Activated CD4-positive, alpha-beta T cell treated with anti-CD3 and anti-CD28 coated beads, Interleukin-2, amount 50 U/mL, for 24 hours (primary cell): ENCODE data around the gene NECAB3.

Source experiments
- DNase-seq, 2 donors: peaks; one replicate each; pipeline ENCODE4 v3.0.0-alpha.2; 2020; ENCODE audit warnings: low read depth in 1 of 2, low spot score in 1 of 2

Gene NECAB3

DNA sequence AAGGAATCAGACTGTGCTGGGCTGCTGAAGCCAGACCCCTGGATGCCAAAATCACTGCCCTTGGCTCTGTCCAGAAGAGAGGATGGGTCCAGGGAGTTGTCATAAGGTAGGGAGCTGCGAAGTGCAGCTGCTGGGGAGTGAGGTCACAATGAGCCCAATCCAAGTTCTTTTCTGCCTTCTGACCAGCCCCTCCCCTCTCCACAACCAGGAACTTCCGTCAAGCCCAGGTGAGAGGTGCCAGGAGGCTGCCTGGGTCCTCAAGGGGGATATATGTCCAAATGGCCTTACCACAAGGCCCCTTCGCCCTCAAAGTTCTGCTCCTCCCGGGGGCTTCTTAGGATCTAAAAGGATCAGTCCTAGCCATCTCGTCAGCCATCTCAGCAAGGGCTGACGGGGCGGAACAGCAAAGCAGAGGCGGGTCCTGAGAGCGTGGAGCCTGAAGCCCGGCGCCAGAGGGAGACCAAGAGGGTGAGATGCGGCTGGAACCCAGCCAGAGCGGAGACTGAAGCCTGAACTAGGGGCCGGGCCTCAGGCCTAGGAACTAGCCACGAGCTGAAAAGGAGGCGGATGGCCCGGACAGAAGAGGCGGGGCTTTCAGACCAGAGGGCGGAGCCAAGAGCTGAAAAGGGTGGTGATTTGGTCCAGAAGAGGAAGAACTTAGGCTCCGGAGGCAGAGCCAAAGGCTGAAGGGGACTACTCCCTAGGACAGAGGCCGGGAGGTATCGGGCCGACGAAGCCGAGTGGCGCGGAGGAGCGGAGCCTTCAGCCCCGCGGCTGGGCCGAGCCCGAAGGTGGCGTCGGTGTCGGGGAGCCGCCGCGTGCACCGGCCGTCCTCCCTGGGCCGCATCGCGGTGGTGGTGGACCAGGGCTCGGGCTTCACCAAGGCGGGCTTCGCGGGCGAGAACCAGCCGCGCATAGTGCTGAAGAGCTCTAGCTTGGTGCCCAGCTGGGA lies 7.7 kb downstream of the NECAB3 start, which contains the start of gene ACTL10:
ACTL10 (plus strand) TSS at position 651 of the 952 bp plus-strand sequence. CDS start 555 bp downstream, outside the sequence.
- DNase-seq = peak; percentile 63 to 84

GRCh38 chr20:33664762-33665144 lies 9.5 kb downstream of the NECAB3 start:
- DNase-seq = no peak

- no peak for DNase-seq
Measured at GRCh38 chr20:33664085-33664761, 10.0 kb downstream of the NECAB3 start.

DNA sequence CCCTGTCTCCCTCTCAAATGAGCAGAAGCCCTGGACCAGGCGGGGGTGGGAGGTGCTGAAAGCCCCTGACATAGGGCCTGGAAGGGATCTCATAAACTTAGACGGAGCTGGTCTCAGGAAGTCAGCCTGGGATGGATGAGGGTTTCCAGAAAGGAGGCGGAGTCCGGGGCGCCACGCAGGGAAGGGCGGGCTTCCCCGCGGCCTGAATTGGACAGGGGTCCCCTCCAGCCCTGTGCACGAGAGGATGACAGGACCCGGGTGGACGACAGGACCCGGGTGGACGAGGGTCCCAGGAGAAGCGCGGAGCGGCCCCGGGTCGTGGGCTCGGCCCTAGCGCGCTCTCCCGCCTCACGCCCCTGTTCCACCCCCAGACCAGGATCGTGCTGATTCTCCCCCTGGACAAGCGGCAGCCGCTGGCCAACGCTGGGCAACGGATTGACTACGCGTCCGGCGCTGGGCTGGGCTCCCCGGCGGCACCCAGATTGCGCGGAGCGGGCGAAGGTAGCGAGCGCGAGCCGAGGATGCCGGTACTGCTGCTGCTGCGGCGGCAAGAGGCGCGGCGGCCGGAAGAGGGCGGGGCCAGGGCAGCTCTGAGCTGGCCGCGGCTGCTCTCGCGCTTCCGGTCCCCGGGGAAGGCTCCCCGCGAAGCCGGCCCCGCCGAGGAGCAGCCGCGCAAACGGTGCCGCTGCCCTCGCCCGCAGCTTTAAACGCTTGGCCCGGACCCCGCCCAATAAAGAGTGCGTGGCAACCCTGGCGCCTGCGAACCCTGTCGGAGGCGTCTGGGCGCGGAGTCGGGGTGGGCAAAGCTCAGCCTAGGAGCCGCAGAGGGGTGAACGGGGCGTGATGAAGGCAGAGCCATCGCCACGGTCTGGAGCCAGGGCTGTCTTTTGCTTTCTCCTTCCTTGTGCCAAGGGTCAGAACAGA lies 10.8 kb downstream of the NECAB3 start:
- DNase-seq = peak; percentile 64 to 74

- no peak for DNase-seq
Measured at GRCh38 chr20:33662172-33662571, 12.1 kb downstream of the NECAB3 start, which contains the start of gene C20orf144. C20orf144 (plus strand) TSS chr20:33662327; CDS start chr20:33662346, 19 bp downstream.

DNA sequence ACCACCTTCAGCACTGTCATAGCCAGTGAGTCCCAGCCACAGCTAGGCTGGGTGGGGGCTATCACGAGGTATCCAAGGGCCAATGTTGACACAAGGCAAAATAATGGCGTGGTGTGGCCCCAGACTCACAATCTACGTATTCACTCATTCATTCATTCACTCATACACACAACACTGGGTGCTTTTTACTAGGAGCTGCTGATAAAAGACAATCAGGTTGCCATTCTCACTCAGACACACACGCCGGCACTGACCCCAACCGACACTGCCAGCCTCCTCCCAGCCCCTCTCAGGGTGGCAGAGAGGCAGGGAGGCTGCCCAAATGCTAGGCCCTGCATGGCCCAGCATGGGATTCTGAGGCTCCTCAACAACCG lies 13.6 kb downstream of the NECAB3 start:
- DNase-seq = no peak

DNA sequence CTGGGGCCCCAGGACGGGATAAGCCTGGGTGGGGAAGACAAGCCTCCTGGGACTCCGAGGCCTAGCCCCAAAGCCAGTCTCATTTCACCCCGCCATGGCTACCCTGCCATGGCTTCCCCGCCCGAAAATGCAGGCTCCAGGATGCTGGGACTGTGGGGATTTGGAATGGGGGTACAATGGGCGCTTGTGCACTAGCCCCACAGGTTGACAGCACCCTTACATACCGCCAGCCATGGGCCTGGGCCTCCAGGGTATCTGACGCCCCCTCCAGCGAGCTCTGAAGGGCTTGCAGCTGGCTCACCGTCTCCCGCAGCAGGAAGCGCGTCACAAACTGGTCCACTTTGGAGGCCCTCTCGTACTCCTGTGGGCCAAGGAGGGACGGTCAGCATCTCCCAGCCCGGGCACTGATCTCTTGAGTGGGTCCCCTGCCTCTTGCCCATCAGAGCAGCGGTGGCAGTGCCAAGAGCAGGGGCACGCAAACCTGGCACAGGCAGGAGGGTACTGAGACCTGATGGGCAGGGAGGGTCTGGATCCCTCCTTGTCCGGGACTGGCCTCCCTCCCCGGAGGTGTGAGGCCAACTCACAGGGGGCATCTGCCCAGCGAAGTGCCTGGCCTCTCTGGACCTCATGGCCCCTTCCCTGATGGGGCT lies 14.1 kb downstream of the NECAB3 start:
- no peak for DNase-seq

DNA sequence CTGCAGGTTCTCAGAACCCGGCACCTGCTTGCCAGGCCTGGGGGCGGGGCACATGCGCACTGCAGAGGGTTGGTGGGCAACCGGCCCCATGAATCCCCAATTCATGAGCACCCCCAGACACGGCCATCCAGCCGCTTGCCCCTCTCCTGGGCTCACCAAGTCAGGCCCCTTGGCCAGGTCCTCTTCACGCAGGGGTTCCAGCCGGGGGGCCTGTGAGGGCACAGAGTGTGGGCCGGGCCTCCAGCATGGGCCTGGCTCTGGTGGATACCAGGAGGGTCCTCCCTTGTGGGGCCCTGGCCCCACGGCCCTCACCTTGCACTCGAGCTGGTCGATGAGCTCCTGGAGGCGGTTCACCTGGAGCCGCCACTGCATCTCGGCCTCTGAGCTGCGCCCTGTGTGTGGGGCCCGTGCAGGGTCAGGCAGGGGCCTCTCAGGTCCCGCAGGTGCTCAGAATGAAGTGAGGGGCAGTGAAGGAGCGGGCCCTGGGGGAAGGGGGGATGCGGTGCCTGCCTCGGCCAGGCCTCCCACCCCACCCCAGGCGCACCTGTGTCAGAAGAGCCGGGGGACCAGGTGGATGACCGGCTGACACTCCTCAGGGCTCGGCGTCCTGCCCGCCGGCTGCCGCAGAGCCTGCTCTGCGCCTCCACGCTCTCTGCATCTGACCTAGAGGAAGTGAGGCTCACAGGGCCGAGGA lies 14.7 kb downstream of the NECAB3 start:
- DNase-seq = no peak

- no peak for DNase-seq
Measured at GRCh38 chr20:33658929-33659328, 15.3 kb downstream of the NECAB3 start.

DNA sequence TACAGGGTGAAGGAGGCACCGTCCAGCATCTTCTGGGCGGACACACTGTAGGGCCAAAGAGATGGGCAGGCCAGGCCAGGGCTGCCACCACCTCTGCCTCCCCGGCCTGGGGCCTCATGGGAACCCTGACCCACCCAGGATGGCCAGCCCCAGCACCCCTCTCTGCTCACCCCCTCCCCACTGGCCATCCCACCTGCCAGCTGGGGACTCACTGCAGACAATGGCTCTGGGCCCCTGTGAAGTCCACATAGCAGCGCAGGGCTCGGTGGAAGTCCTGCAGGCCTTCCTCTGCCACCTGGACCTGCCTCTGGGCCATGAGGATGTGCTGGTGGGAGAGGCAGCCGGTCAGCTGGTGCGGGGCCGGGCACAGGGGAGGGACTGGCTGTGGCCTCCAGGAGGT lies 15.7 kb downstream of the NECAB3 start:
- no peak for DNase-seq

DNA sequence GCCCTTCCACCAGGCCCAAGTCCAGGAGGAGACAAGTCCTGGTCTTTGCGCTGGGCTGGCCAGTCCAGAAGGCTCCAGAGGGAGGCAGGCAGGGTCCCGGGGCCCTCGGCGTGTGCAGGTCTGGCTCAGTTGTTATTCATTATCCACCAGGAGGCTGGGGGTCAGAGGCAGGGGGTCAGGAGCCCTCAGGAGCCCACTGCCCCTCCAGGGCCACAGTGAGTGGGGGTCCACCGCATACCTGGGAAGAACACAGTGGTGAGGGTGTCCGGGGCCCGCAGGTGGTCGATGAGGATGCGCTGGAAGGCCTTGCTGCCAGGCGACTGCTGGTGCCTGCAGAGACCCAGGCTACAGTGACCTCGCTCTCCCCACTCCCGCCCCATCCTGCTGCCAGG lies 16.5 kb downstream of the NECAB3 start:
- no peak for DNase-seq

DNA sequence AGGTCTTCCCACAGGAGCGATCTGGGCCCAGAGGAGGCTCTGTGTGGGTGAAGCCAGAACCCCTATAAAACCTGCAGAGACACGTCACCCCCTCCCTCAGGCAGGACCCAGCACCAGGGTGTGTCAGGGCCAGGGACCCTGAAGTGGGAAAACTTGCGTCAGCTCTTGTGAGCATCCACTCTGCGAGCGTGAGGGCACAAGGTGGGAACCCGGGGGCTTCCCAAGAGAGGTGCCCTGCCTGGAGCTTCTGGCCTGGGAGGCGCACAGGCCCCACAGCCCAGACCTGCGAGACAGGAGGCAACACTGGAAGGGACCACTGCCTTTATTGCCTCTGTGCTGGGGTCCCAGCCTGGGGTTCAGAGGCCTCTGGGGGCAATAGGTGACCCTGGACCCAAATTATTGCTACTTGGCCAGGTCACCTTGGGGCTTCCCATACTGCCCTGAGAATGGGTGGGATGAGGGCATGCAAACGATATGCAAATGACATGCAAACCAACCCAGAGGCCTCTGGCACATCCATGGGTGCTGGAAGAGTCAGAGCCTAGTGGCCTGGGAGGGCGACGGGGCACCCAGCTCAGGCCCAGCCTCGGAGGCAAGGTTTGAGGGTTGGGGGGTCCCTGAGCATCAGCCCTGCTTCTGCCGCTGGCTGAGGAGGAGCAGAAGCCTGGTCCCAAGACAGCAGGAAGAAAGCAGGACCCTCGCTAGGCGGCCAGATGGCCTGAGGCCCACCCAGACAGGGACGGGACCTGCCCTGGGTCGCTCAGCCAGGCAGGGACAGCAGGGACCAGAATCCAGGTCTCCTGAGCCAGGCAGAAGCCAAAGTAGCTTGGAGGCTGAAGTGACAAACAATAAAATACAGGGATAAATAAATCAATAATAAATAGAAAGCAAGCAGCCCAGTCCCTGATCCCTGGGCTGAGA lies 17.2 kb downstream of the NECAB3 start:
- no peak for DNase-seq

DNA sequence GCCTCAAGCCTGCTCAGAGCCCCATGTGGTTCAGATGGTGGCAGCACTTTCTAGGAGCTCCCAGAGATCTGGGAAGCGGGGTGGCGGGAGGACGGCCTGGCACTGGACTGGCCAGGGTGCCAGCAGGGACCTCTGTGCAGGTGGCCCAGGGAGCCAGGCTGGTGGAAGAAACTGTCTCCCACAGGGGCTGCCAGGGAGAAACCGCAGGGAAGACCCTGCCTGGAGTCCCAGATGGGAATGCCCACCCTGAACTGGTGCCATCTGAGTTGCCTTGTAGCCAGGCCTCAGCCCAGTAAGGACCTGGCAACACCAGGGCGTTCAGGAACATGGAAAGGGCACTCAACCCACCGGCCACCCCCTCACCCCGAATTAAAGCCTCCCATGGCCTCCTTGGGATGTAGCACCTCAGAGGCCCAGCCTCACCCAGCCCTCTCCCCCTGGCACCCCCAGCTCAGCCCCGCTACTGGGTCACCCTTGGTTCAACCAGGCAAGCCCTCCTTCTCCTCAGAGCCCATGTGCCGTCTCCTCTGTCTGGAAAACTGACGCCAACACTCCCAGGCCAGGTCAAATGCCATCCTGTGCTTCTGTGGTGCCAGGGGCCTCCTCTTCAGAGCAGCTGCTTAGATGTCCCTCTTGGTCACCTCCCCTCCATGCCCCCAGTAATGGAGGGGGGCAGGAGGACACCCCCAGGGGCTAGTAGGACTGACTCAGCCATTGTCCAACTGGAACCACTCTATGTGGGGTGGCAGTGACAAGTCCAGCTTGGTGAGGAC lies 18.0 kb downstream of the NECAB3 start:
- DNase-seq = no peak

- no peak for DNase-seq
Measured at GRCh38 chr20:33655164-33655563, 19.1 kb downstream of the NECAB3 start.

DNA sequence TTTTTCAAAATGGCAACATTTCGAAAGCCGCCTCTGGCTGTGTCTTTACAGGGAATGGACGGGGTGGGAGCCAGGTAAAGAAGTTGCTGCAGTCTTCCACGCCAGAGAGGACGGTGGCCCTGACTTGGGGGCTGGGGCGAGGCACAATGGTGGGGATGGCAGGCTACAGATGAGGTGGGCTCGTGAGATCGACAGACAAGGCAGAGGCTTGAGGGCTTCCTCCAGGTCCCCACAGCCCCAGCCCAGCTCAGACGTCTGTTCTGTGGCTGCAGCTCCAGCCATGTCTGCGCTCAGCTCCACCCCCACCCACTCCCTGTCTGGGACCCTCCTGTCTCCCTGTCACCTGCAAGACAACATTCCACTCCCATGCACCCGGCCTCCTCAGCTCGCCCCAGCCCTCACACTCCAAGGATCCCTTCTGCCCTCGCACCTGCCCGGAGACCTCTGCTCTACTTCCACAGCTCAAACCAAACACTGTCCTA lies 19.5 kb downstream of the NECAB3 start:
- no peak for DNase-seq

DNA sequence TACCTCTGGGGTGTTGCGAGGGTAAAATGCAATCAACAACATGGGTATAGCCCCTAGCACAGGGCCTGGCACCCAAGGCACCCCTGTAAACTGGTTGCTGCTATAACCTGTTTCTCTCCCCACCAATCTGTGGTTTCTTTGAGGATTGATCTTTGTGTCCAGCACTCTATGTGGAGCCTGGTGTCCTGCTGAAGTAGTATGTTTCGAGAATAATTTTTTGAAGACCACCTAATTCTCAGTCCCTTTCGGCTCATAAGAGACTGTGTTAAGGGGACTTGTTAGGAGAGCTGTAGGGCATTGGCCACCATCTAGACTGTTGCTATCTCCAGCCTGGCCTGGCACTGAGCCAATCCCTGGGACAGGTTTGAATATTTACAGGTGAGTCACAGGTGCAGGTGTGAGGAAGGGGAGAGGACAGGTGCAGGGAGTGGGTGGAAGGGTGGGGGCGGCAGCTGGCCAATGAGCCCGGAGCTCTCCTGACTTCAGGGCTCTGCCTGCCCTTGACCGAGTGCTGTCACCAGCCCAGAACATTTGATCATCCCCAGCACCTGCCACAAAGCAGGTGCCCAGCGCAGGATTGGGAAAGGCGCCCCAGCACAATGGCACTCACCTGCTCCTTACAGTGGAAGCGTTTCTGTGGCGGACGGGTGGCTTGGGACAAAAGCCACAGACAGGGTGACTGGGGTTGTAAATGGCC lies 20.2 kb downstream of the NECAB3 start:
- DNase-seq = no peak

DNA sequence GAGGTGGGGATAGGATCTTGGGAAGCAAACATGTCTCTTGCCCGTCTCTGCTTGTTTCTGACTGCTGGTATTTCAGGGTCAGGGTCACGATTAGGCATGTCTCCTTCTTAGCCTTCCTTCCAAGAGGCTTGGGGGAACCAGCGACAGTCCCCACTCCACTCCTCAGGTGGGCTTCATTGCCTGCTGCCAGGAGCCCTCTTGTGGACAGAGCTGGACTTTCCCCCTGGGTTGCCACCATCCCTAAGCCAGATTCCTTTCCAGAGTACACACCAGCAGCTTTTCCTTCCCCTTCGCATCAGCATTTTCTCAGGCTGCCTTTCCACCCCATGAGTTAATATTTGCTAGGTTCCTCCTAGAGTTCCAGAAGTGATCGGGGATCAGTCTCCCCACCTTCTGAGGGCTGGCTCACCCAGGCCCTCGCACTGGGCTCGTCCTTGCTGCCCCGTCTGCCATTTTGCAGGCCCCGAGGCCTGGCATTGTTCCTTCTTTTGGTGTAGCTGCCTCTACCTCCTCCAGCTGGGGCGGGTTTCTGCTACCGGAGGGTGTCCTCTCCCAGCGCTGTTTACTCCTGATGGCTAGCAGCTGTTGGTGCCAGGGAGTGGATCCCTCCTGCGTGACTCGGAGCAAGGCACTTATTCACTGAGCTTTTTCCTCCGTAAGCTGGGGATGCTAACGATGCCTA lies 20.9 kb downstream of the NECAB3 start:
- DNase-seq = no peak
